HCT116 (cell line): ENCODE results near the gene JAK3. TPM values are rescaled to one million over a fixed set of nuclear protein-coding genes. Genes with fewer than 3 reads are reported as not detected.

Experiments
- ATAC-seq: fragments of 200-7000 bp; cut with Tn5 transposase; 2 replicates; pipeline ENCODE4 v1.9.1; 2020; ENCODE audit warnings: mild to moderate bottlenecking, moderate library complexity
- BruUV-seq: library from RNA; stranded (reverse); fragments of 400-500 nt; replicated peaks from 2 replicates; lab custom pipeline; 2021; lab: Mats Ljungman, UMichigan
- CTCF ChIA-PET: fragments of 300-600 bp; sonication (Branson Sonifier 250); formaldehyde crosslinking; loops from one replicate; lab custom pipeline; 2021; ENCODE audit warnings: antibody characterized with exemption; lab: Charles Lee
- POLR2A ChIA-PET: fragments of 300-600, 350-600 bp; sonication (Branson Sonifier 250); formaldehyde crosslinking; loops from one replicate; lab custom pipeline; 2021; ENCODE audit warnings: antibody characterized with exemption; lab: Charles Lee
- RAD21 ChIA-PET, 2 experiments: fragments of 300-600 bp; sonication (Branson Sonifier 250); formaldehyde crosslinking; loops; one replicate each; lab custom pipeline; 2023; ENCODE audit warnings: low total read pairs in 2 of 2; ENCODE audit not compliant: uncharacterized antibody in 2 of 2, unreplicated experiment in 2 of 2, low non-redundant PET in 1 of 2; lab: Charles Lee
- DNase-seq: peaks from one replicate; pipeline ENCODE4 v3.0.0-alpha.2; 2010; ENCODE audit warnings: low read depth, low spot score
- H2AFZ ChIP-seq: fragments of 200-600 bp; shearing (Covaris generic), sonication (generic); 2 replicates; pipeline ENCODE4 v1.6.1; 2017; ENCODE audit warnings: low read depth, mixed run types, mixed read lengths, antibody characterized with exemption, low read length; ENCODE audit not compliant: poor library complexity, severe bottlenecking
- H3K27ac ChIP-seq: 2 replicates; pipeline ENCODE4 v1.5.1; 2012; ENCODE audit warnings: low read depth, low read length
- H3K27me3 ChIP-seq: fragments of 200-600 bp; sonication (generic); 2 replicates; pipeline ENCODE4 v1.6.1; 2016; ENCODE audit warnings: mixed run types, low read length, mixed read lengths; ENCODE audit not compliant: insufficient read depth
- H3K36me3 ChIP-seq, 2 experiments: fragments of 200-500 bp in 1 of 2; fragments of 200-600 bp in 1 of 2; sonication (Bioruptor generic) in 1 of 2; sonication (generic) in 1 of 2; 2 replicates each; pipeline versions ENCODE4 v1.5.1 to v1.6.1; 2014 to 2016; ENCODE audit warnings: low read length in 2 of 2, inconsistent platforms in 1 of 2, mixed read lengths in 1 of 2, mixed run types in 1 of 2; ENCODE audit not compliant: insufficient read depth in 2 of 2, control insufficient read depth in 1 of 2
- H3K4me1 ChIP-seq, 2 experiments: fragments of 200-600 bp in 1 of 2; sonication (generic) in 1 of 2; 2 replicates each; pipeline versions ENCODE4 v1.5.1 to v1.6.1; 2012 to 2017; ENCODE audit warnings: low read length in 2 of 2, inconsistent platforms in 1 of 2, mild to moderate bottlenecking in 1 of 2, mixed read lengths in 1 of 2, mixed run types in 1 of 2, moderate library complexity in 1 of 2; ENCODE audit not compliant: insufficient read depth in 2 of 2, control insufficient read depth in 1 of 2
- H3K4me2 ChIP-seq: fragments of 200-600 bp; sonication (generic); 2 replicates; pipeline ENCODE4 v1.6.1; 2017; ENCODE audit warnings: mixed run types, low read length, mixed read lengths
- H3K4me3 ChIP-seq, 2 experiments: fragments of 200-600 bp in 1 of 2; sonication (generic) in 1 of 2; replicated peaks in 1 of 2; 2 replicates each; pipeline ENCODE4 v1.5.1; 2011 to 2016; ENCODE audit warnings: low read length in 2 of 2, control low read depth in 1 of 2, low read depth in 1 of 2, mild to moderate bottlenecking in 1 of 2, mixed read lengths in 1 of 2, mixed run types in 1 of 2
- H3K79me2 ChIP-seq: fragments of 200-600 bp; sonication (generic); 2 replicates; pipeline ENCODE4 v1.6.1; 2017; ENCODE audit warnings: mild to moderate bottlenecking, mixed run types, low read length, moderate library complexity, mixed read lengths; ENCODE audit not compliant: insufficient read depth
- H3K9ac ChIP-seq: fragments of 200-600 bp; sonication (generic); 2 replicates; pipeline ENCODE4 v1.6.1; 2016; ENCODE audit warnings: low read length, mixed read lengths
- H3K9me2 ChIP-seq: fragments of 200-600 bp; sonication (generic), shearing (Covaris generic); 2 replicates; pipeline ENCODE4 v1.6.1; 2017; ENCODE audit warnings: mixed run types, mild to moderate bottlenecking, moderate library complexity; ENCODE audit not compliant: insufficient read depth
- H3K9me3 ChIP-seq, 2 experiments: fragments of 200-500 bp in 1 of 2; fragments of 200-600 bp in 1 of 2; sonication (Bioruptor generic) in 1 of 2; sonication (generic) in 1 of 2; 2 replicates each; pipeline ENCODE4 v1.6.1; 2014 to 2017; ENCODE audit warnings: low read length in 2 of 2, mixed read lengths in 2 of 2, inconsistent platforms in 1 of 2, low read depth in 1 of 2, mild to moderate bottlenecking in 1 of 2, mixed run types in 1 of 2, moderate library complexity in 1 of 2; ENCODE audit not compliant: control insufficient read depth in 1 of 2, insufficient read depth in 1 of 2
- H4K20me1 ChIP-seq: fragments of 200-600 bp; sonication (generic), shearing (Covaris generic); 2 replicates; pipeline ENCODE4 v1.6.1; 2017; ENCODE audit warnings: mixed run types, mild to moderate bottlenecking, moderate library complexity; ENCODE audit not compliant: insufficient read depth
- ATF3 ChIP-seq: IDR thresholded peaks from 2 replicates; pipeline ENCODE4 v1.6.1; 2012
- EGR1 ChIP-seq: IDR thresholded peaks from 2 replicates; pipeline ENCODE4 v1.6.1; 2012; ENCODE audit warnings: low read depth
- EZH2 ChIP-seq: fragments of 200-600 bp; sonication (generic); IDR thresholded peaks from 2 replicates; pipeline ENCODE4 v1.6.1; 2017; ENCODE audit warnings: antibody characterized with exemption, mixed run types
- EZH2phosphoT487 ChIP-seq: fragments of 200-600 bp; IDR thresholded peaks from 2 replicates; pipeline ENCODE4 v1.6.1; 2018; ENCODE audit warnings: antibody characterized with exemption, borderline replicate concordance
- FOSL1 ChIP-seq: IDR thresholded peaks from 2 replicates; pipeline ENCODE4 v1.6.1; 2012; ENCODE audit warnings: low read depth
- JUND ChIP-seq: IDR thresholded peaks from 2 replicates; pipeline ENCODE4 v1.6.1; 2012
- MAX ChIP-seq: IDR thresholded peaks from 2 replicates; pipeline ENCODE4 v1.6.1; 2012
- POLR2A ChIP-seq: IDR thresholded peaks from 2 replicates; pipeline ENCODE4 v1.7.0; 2011; ENCODE audit warnings: borderline replicate concordance; ENCODE audit not compliant: insufficient read depth, insufficient read length; ENCODE audit errors: extremely low read depth
- POLR2AphosphoS5 ChIP-seq: IDR thresholded peaks from 2 replicates; pipeline ENCODE4 v1.6.1; 2011; ENCODE audit warnings: mild to moderate bottlenecking, low read depth, low read length, moderate library complexity
- RAD21 ChIP-seq: IDR thresholded peaks from 2 replicates; pipeline ENCODE4 v1.6.1; 2012; ENCODE audit warnings: low read depth, mild to moderate bottlenecking
- REST ChIP-seq: IDR thresholded peaks from 2 replicates; pipeline ENCODE4 v1.6.1; 2012; ENCODE audit warnings: low read depth
- SIN3A ChIP-seq: IDR thresholded peaks from 2 replicates; pipeline ENCODE4 v1.6.1; 2012; ENCODE audit warnings: low read depth
- SP1 ChIP-seq: IDR thresholded peaks from 2 replicates; pipeline ENCODE4 v1.6.1; 2012; ENCODE audit warnings: low read depth
- SRF ChIP-seq: IDR thresholded peaks from 2 replicates; pipeline ENCODE4 v1.6.1; 2012; ENCODE audit warnings: low read depth
- TCF7L2 ChIP-seq: IDR thresholded peaks from 2 replicates; pipeline ENCODE4 v1.7.0; 2011; ENCODE audit warnings: borderline replicate concordance, inconsistent platforms; ENCODE audit not compliant: insufficient read depth, insufficient read length; ENCODE audit errors: extremely low read depth
- YY1 ChIP-seq: IDR thresholded peaks from 2 replicates; pipeline ENCODE4 v1.6.1; 2011; ENCODE audit warnings: low read length, low read depth, moderate library complexity, mild to moderate bottlenecking; ENCODE audit not compliant: insufficient replicate concordance; ENCODE audit errors: extremely low read depth
- ZBTB33 ChIP-seq: IDR thresholded peaks from 2 replicates; pipeline ENCODE4 v1.6.1; 2011; ENCODE audit warnings: mild to moderate bottlenecking, low read length, moderate library complexity; ENCODE audit not compliant: insufficient replicate concordance; ENCODE audit errors: extremely low read depth
- ZFX ChIP-seq: fragments of 450-650 bp; IDR thresholded peaks from 2 replicates; pipeline ENCODE4 v1.6.1; 2017
- ZNF274 ChIP-seq: fragments of 200-500 bp; sonication (Bioruptor generic); IDR thresholded peaks from 2 replicates; pipeline ENCODE4 v1.6.1; 2014; ENCODE audit warnings: mild to moderate bottlenecking, low read depth, low read length, inconsistent platforms
- intact Hi-C: fragments of 100-400 bp; cut with micrococcal nuclease; formaldehyde crosslinking; loops from 2 replicates; pipeline ENCODE4 v1.10.0; 2022
- total RNA-seq: library from RNA; stranded (reverse); gene quantifications from one replicate; pipeline ENCODE4 v1.2.1, GENCODE V29; 2021; ENCODE audit not compliant: unreplicated experiment
- TF ChIP-seq, protein P1 (sequence below), 3 experiments: fragments of 200-600 bp in 1 of 3; sonication (generic) in 1 of 3; IDR thresholded peaks in 2 of 3; conservative IDR thresholded peaks in 1 of 3; 2 replicates each; pipeline ENCODE4 v1.5.1; 2012 to 2017; ENCODE audit warnings: low read depth in 2 of 3, low read length in 2 of 3, antibody characterized with exemption in 1 of 3, borderline replicate concordance in 1 of 3, control low read depth in 1 of 3, mild to moderate bottlenecking in 1 of 3, mixed read lengths in 1 of 3, mixed run types in 1 of 3, moderate library complexity in 1 of 3; ENCODE audit not compliant: insufficient read depth in 1 of 3

The JAK3 gene
- total RNA-seq, 1 experiment from 2014 or later: 5.7 TPM

DNA sequence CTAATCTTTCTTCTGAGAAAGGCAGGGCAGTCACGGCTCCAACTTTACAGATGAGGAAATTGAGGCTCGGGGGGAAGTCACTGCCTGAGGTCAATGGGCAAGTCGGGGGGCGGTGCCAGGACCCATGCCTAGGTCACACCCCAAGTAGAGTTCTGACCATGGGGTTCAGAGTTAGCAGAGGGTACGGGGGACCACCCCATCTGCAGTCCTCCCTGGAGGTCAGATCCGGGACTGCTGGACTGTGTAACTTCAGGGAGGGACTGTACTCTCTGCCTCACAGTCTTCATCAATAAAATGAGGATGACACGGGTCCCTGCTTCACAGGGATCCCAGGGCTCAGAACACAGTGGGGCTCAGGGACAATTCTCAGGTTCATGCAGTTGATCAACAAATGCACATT lies 31.7 kb upstream of the JAK3 start:
- Histone ChIP-seq H3K9me2 (no peaks in the 10 kb centered on the region), H3K79me2 (no peaks in the 10 kb centered on the region), H2AFZ (no peak overlapping the region), H4K20me1 (no peaks in the 10 kb centered on the region), H3K36me3 (no peaks in the 10 kb centered on the region), H3K27ac (no peak overlapping the region), H3K4me1 (peaks cover 2 to 10% of the 10 kb centered on the region in 2 experiments; a peak in 3 of 4 replicates), H3K9me3 (no peaks in the 10 kb centered on the region), H3K4me3 (no peak overlapping the region), H3K9ac (no peak overlapping the region), H3K27me3 (no peaks in the 10 kb centered on the region), H3K4me2 (no peak overlapping the region)
- RAD21 ChIA-PET: no interaction called here
- POLR2A ChIA-PET: no interaction called here
- no peak; the same call in 1 of the 2 replicates for ATAC-seq
- BruUV-seq: no TSS peak
- intact Hi-C loops: no loop called here
- TF ChIP-seq POLR2A (no peak), SIN3A (no peak), ATF3 (no peak), TCF7L2 (no peak), SRF (no peak), JUND (no peak), ZNF274 (no peak), YY1 (no peak), EGR1 (no peak), ZFX (no peak), EZH2phosphoT487 (no peak), SP1 (no peak), REST (no peak), RAD21 (no peak), EZH2 (no peak), MAX (no peak), FOSL1 (no peak), ZBTB33 (no peak), POLR2AphosphoS5 (no peak)
- TF ChIP-seq, protein P1, sequence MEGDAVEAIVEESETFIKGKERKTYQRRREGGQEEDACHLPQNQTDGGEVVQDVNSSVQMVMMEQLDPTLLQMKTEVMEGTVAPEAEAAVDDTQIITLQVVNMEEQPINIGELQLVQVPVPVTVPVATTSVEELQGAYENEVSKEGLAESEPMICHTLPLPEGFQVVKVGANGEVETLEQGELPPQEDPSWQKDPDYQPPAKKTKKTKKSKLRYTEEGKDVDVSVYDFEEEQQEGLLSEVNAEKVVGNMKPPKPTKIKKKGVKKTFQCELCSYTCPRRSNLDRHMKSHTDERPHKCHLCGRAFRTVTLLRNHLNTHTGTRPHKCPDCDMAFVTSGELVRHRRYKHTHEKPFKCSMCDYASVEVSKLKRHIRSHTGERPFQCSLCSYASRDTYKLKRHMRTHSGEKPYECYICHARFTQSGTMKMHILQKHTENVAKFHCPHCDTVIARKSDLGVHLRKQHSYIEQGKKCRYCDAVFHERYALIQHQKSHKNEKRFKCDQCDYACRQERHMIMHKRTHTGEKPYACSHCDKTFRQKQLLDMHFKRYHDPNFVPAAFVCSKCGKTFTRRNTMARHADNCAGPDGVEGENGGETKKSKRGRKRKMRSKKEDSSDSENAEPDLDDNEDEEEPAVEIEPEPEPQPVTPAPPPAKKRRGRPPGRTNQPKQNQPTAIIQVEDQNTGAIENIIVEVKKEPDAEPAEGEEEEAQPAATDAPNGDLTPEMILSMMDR (IDR thresholded peaks at IDR 0.05 in 2 of 3, conservative IDR thresholded peaks at IDR 0.05 in 1 of 3; ENCODE audit: borderline replicate concordance in 1 of 3, insufficient read depth in 1 of 3, low read depth in 2 of 3, low read length in 2 of 3): no peak
- CTCF ChIA-PET: interaction anchor here (0.6 kb wide), 1 partner anchor 77 kb away, joined by 4 read pairs; no protein-coding TSS in a partner anchor
- DNase-seq: no peak
